RWPE1 (cell line): ENCODE data around the gene CCDC121.
A peak's percentile ranks its signal among the peaks of the same experiment; 100 is the strongest.
"Not testable (repeated sequence)": the region's sequence is repeated elsewhere in the genome, so short reads cannot be mapped to it uniquely, and the experiment has no call there.

Source experiments
- CTCF ChIA-PET: fragments of 350-600 bp; sonication (Branson Sonifier 250); formaldehyde crosslinking; extraction: SDS; loops from one replicate; lab custom pipeline; 2021; lab: Yijun Ruan, JAX
- POLR2A ChIA-PET: fragments of 400-600 bp; formaldehyde crosslinking; extraction: SDS; loops from one replicate; lab custom pipeline; 2020; ENCODE audit warnings: antibody characterized with exemption; ENCODE audit not compliant: low non-redundant PET; lab: Yijun Ruan, JAX
- DNase-seq: peaks from one replicate; pipeline ENCODE4 v3.0.0; 2012; ENCODE audit warnings: low spot score
- H3K27ac ChIP-seq: fragments of 450-650 bp; 2 replicates; pipeline ENCODE4 v1.5.1; 2017
- CTCF ChIP-seq: fragments of 450-650 bp; conservative IDR thresholded peaks from 2 replicates; pipeline ENCODE4 v1.5.1; 2017; ENCODE audit warnings: low read depth, mild to moderate bottlenecking

CCDC121 gene

GRCh38 chr2:27638709-27639108 is 9.9 kb upstream of the CCDC121 start:
- CTCF ChIA-PET = interaction anchor here (0.6 kb wide), 1 partner anchor 12 kb away, joined by 3 read pairs; no protein-coding TSS in a partner anchor
- no peak for TF ChIP-seq CTCF
- DNase-seq = no peak
- H3K27ac ChIP-seq = no peak overlapping the region
- POLR2A ChIA-PET = interaction anchor here (0.5 kb wide), 1 partner anchor 9 kb away, joined by 11 read pairs; no protein-coding TSS in a partner anchor

GRCh38 chr2:27638037-27638637 is 9.3 kb upstream of the CCDC121 start:
- DNase-seq = peak; percentile 32
- POLR2A ChIA-PET = no interaction called here
- CTCF ChIA-PET = no interaction called here
- TF ChIP-seq CTCF = no peak
- H3K27ac ChIP-seq = no peak overlapping the region

DNA sequence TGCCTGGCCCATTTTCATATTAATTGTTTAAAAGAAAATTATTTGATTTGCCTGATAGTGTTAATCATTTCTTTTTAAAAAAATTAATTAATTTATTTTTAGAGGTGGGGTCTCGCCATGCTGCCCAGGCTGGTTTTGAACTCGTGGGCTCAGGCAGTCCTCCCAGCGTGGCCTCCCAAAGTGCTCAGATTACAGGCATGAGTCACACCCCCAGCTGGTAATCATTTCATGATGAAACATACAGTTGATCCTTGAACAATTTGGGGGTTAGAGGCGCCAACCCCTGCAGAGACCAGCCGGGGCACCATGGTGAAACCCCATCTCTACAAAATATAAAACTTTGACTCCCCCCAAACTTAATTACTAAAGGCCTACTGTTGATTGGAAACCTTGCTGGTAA is 8.0 kb upstream of the CCDC121 start:
- no peak for TF ChIP-seq CTCF
- ChIA-PET CTCF (no interaction called here), POLR2A (interaction anchor here (0.7 kb wide), 1 partner anchor 18 kb away, joined by 3 read pairs; no protein-coding TSS in a partner anchor)
- no peak for DNase-seq
- H3K27ac ChIP-seq = 0 out of 2 replicates have a peak overlapping the region, but pooled peaks have one; percentile 13

- no peak overlapping the region for H3K27ac ChIP-seq
- TF ChIP-seq CTCF = no peak
- DNase-seq = no peak
- CTCF ChIA-PET = no interaction called here
- POLR2A ChIA-PET = no interaction called here
These were observed 5.5 kb upstream of the CCDC121 start for GRCh38 chr2:27634291-27634690.

DNA sequence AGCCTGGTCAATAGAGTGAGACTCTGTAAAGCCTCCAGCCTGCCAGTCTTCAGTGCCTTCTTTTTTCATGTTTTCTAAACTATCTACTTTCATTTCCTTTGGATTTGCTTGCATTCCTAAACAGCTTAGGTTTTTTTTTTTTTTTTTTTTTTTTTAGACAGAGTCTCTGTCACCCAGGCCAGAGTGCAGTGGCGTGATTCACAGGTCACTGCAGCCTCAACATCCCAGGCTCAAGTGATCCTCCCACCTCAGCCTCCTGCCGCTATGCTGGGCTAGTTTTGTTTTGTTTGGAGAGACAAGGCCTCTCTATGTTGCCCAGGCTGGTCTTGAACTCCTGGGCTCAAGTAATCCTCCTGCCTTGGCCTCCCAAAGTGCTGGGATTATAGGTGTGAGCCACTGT is 1.4 kb upstream of the CCDC121 start:
- POLR2A ChIA-PET = interaction anchor here (0.6 kb wide), 2 partner anchors 9 to 255 kb away, joined by 4 to 11 read pairs; no protein-coding TSS in a partner anchor
- CTCF ChIA-PET, DNase-seq: not testable (repeated sequence)
- H3K27ac ChIP-seq = peak overlapping the region; percentile 14; the same call in 1 of the 2 replicates

- DNase-seq = peak; percentile 86
- CTCF ChIA-PET = interaction anchor here (0.6 kb wide), 1 partner anchor 19 kb away, joined by 3 read pairs; no protein-coding TSS in a partner anchor
- TF ChIP-seq CTCF = no peak
- POLR2A ChIA-PET = no interaction called here
- peak overlapping the region; percentile 94 for H3K27ac ChIP-seq
These were observed 647 bp downstream of the CCDC121 start for GRCh38 chr2:27627963-27628766.

DNA sequence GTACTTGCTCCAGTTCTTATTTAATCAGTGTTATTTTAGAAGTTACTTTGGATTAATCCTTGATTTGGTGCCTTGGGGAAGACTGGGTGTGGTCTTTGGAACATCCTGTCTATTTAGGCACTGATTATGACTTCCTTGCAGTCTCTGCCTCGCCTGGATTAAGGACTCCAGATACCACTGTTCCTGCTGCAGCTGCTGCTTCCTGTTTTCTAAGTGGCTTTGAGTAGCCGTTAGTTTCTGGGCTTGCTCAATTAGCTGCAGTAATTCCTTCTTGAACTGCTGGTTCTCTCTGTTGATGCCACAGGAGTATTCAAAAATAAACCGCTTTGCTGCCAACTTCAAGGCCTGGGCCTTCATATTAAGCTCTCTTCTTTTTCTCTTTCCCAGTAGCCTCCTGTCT is 1.9 kb downstream of the CCDC121 start:
- H3K27ac ChIP-seq = peak overlapping the region; percentile 53; the same call in 1 of the 2 replicates
- CTCF ChIA-PET, DNase-seq: not testable (repeated sequence)
- POLR2A ChIA-PET = interaction anchor here (0.6 kb wide), 1 partner anchor 1012 kb away, joined by 3 read pairs; no protein-coding TSS in a partner anchor

GRCh38 chr2:27626323-27626722 is 2.5 kb downstream of the CCDC121 start:
- DNase-seq, CTCF ChIA-PET, H3K27ac ChIP-seq: not testable (repeated sequence)
- POLR2A ChIA-PET = interaction anchor here (0.6 kb wide), 1 partner anchor 1011 kb away, joined by 3 read pairs; no protein-coding TSS in a partner anchor
